ENCODE measurements around the gene SOX1.

Gene SOX1

GRCh38 chr13:112072534-112073244 is 5.7 kb downstream of the SOX1 start:
- no peak for DNase-seq (ENCODE audit: low spot score)

GRCh38 chr13:112073245-112074138 is 6.5 kb downstream of the SOX1 start:
- DNase-seq (ENCODE audit: low spot score) = no peak

- DNase-seq (ENCODE audit: low spot score) = no peak
Measured at GRCh38 chr13:112074139-112074865, 7.4 kb downstream of the SOX1 start.

GRCh38 chr13:112077729-112078128 is 10.8 kb downstream of the SOX1 start:
- no peak for DNase-seq (ENCODE audit: low spot score)

- no peak for DNase-seq (ENCODE audit: low spot score)
Measured at GRCh38 chr13:112078216-112078615, 11.3 kb downstream of the SOX1 start.

GRCh38 chr13:112078879-112079531 is 12.1 kb downstream of the SOX1 start:
- no peak for DNase-seq (ENCODE audit: low spot score)

- no peak for DNase-seq (ENCODE audit: low spot score)
Measured at GRCh38 chr13:112079696-112080095, 12.7 kb downstream of the SOX1 start.

GRCh38 chr13:112083971-112084370 is 17.0 kb downstream of the SOX1 start:
- DNase-seq (ENCODE audit: low spot score) = no peak

- no peak for DNase-seq (ENCODE audit: low spot score)
Measured at GRCh38 chr13:112092453-112092852, 25.5 kb downstream of the SOX1 start.

GRCh38 chr13:112095354-112095753 is 28.4 kb downstream of the SOX1 start:
- no peak for DNase-seq (ENCODE audit: low spot score)

- DNase-seq (ENCODE audit: low spot score) = no peak
Measured at GRCh38 chr13:112096959-112097358, 30.0 kb downstream of the SOX1 start.

GRCh38 chr13:112097770-112098169 is 30.8 kb downstream of the SOX1 start:
- no peak for DNase-seq (ENCODE audit: low spot score)

GRCh38 chr13:112098699-112099098 is 31.8 kb downstream of the SOX1 start:
- no peak for DNase-seq (ENCODE audit: low spot score)

- DNase-seq (ENCODE audit: low spot score) = no peak
Measured at GRCh38 chr13:112101360-112101930, 34.5 kb downstream of the SOX1 start.

- no peak for DNase-seq (ENCODE audit: low spot score)
Measured at GRCh38 chr13:112102243-112102642, 35.3 kb downstream of the SOX1 start.

- DNase-seq (ENCODE audit: low spot score) = no peak
Measured at GRCh38 chr13:112103260-112103838, 36.4 kb downstream of the SOX1 start.

- DNase-seq (ENCODE audit: low spot score) = no peak
Measured at GRCh38 chr13:112103961-112104880, 37.3 kb downstream of the SOX1 start.

GRCh38 chr13:112104881-112105234 is 37.9 kb downstream of the SOX1 start:
- no peak for DNase-seq (ENCODE audit: low spot score)

- DNase-seq (ENCODE audit: low spot score) = no peak
Measured at GRCh38 chr13:112105244-112105681, 38.3 kb downstream of the SOX1 start.

- no peak for DNase-seq (ENCODE audit: low spot score)
Measured at GRCh38 chr13:112105892-112106291, 38.9 kb downstream of the SOX1 start.

Data from CD4-positive, alpha-beta T cell treated with Interleukin-6 at 100 ng/mL for 8 hours (primary cell).